OCI-LY7 (cell line): ENCODE measurements around the gene NRG2.

Experiments used
- CTCF ChIP-seq: fragments of 200-600 bp; sonication (generic); conservative IDR thresholded peaks from 2 replicates; pipeline ENCODE4 v1.5.1; 2014; ENCODE audit warnings: mild to moderate bottlenecking, antibody characterized with exemption, low read length, moderate library complexity, mixed read lengths
- EZH2phosphoT487 ChIP-seq: fragments of 200-600 bp; sonication (generic); IDR thresholded peaks from 2 replicates; pipeline ENCODE4 v1.6.1; 2018; ENCODE audit warnings: low read depth, borderline replicate concordance, mild to moderate bottlenecking, mixed run types, antibody characterized with exemption, low read length, moderate library complexity, mixed read lengths

GRCh38 chr5:139849942-139850341 is 193.2 kb downstream of the NRG2 start:
- TF ChIP-seq CTCF (no peak), EZH2phosphoT487 (no peak)
